HAP-1 (cell line): ENCODE results near the gene KPNB1.
A peak's percentile ranks its signal among the peaks of the same experiment; 100 is the strongest.

Experiments
- DNase-seq, 2 experiments: peaks; one replicate each; pipeline ENCODE4 v3.0.0-alpha.2; 2016 to 2020; ENCODE audit warnings: low spot score in 2 of 2
- H3K27me3 ChIP-seq: fragments of 250-450 bp; sonication (Bioruptor Pico); 2 replicates; pipeline ENCODE4 v1.5.1; 2020; ENCODE audit warnings: low read depth, mild to moderate bottlenecking, moderate library complexity
- H3K36me3 ChIP-seq: fragments of 250-450 bp; sonication (Bioruptor Pico); replicated peaks from 2 replicates; pipeline ENCODE4 v1.5.1; 2020; ENCODE audit warnings: mild to moderate bottlenecking
- H3K4me1 ChIP-seq: fragments of 250-450 bp; sonication (Bioruptor Pico); 2 replicates; pipeline ENCODE4 v1.5.1; 2020; ENCODE audit warnings: mild to moderate bottlenecking
- H3K4me3 ChIP-seq: fragments of 250-450 bp; sonication (Bioruptor Pico); 2 replicates; pipeline ENCODE4 v1.5.1; 2020; ENCODE audit warnings: mild to moderate bottlenecking, moderate library complexity
- H3K9me3 ChIP-seq: fragments of 250-450 bp; sonication (Bioruptor Pico); 2 replicates; pipeline ENCODE4 v1.5.1; 2020; ENCODE audit warnings: mild to moderate bottlenecking, moderate library complexity
- in situ Hi-C: fragments of 300-500 bp; cut with MboI; formaldehyde crosslinking; loops from 3 replicates; pipeline ENCODE4 v1.14.3; 2020; ENCODE audit warnings: low sequenced_read_pairs, inconsistent platforms, mixed read lengths

KPNB1 gene

GRCh38 chr17:47720754-47721533, 71.2 kb downstream of the KPNB1 start:
- in situ Hi-C loops = no loop called here
- peak in 1 of 2 experiments; percentile 30 for DNase-seq
- peaks cover 51% of the 10 kb centered on the region for H3K27me3 ChIP-seq
- no peaks in the 10 kb centered on the region for H3K36me3 ChIP-seq
- no peak overlapping the region for H3K4me3 ChIP-seq
- H3K9me3 ChIP-seq = no peaks in the 10 kb centered on the region
- no peaks in the 10 kb centered on the region for H3K4me1 ChIP-seq

GRCh38 chr17:47721725-47722124, 72.0 kb downstream of the KPNB1 start:
- H3K9me3 ChIP-seq = no peaks in the 10 kb centered on the region
- H3K27me3 ChIP-seq = peaks cover 51% of the 10 kb centered on the region
- DNase-seq = no peak
- H3K4me1 ChIP-seq = no peaks in the 10 kb centered on the region
- H3K36me3 ChIP-seq = no peaks in the 10 kb centered on the region
- H3K4me3 ChIP-seq = no peak overlapping the region
- in situ Hi-C loops = no loop called here

- no peaks in the 10 kb centered on the region for H3K9me3 ChIP-seq
- H3K4me3 ChIP-seq = no peak overlapping the region
- in situ Hi-C loops = no loop called here
- DNase-seq = no peak
- no peaks in the 10 kb centered on the region for H3K36me3 ChIP-seq
- H3K4me1 ChIP-seq = no peaks in the 10 kb centered on the region
- H3K27me3 ChIP-seq = peaks cover 30% of the 10 kb centered on the region
These were observed 75.0 kb downstream of the KPNB1 start for GRCh38 chr17:47724705-47725104.

GRCh38 chr17:47725446-47726111, 75.9 kb downstream of the KPNB1 start:
- Histone ChIP-seq H3K36me3 (no peaks in the 10 kb centered on the region), H3K9me3 (no peaks in the 10 kb centered on the region), H3K4me1 (no peaks in the 10 kb centered on the region), H3K4me3 (no peak overlapping the region), H3K27me3 (peaks cover 22% of the 10 kb centered on the region)
- DNase-seq = no peak
- in situ Hi-C loops = no loop called here

GRCh38 chr17:47726796-47727703, 77.3 kb downstream of the KPNB1 start:
- Histone ChIP-seq H3K36me3 (no peaks in the 10 kb centered on the region), H3K27me3 (peaks cover 12% of the 10 kb centered on the region)
- in situ Hi-C loops = no loop called here

GRCh38 chr17:47727704-47728036, 78.0 kb downstream of the KPNB1 start:
- no peaks in the 10 kb centered on the region for H3K4me1 ChIP-seq
- H3K36me3 ChIP-seq = no peaks in the 10 kb centered on the region
- in situ Hi-C loops = no loop called here
- no peak for DNase-seq
- peaks cover 14% of the 10 kb centered on the region for H3K27me3 ChIP-seq
- H3K4me3 ChIP-seq = no peak overlapping the region
- H3K9me3 ChIP-seq = no peaks in the 10 kb centered on the region

More at GRCh38 chr17:47726796-47727703, 77.3 kb downstream of the KPNB1 start:
- no peaks in the 10 kb centered on the region for H3K9me3 ChIP-seq
- no peak overlapping the region for H3K4me3 ChIP-seq
- H3K4me1 ChIP-seq = no peaks in the 10 kb centered on the region
- DNase-seq = no peak

GRCh38 chr17:47728214-47728877, 78.6 kb downstream of the KPNB1 start:
- Histone ChIP-seq H3K27me3 (peaks cover 21% of the 10 kb centered on the region), H3K36me3 (no peaks in the 10 kb centered on the region), H3K9me3 (no peaks in the 10 kb centered on the region), H3K4me3 (no peak overlapping the region), H3K4me1 (no peaks in the 10 kb centered on the region)
- DNase-seq = no peak
- in situ Hi-C loops = no loop called here

GRCh38 chr17:47729476-47729875, 79.8 kb downstream of the KPNB1 start:
- in situ Hi-C loops = no loop called here
- peaks cover 32% of the 10 kb centered on the region for H3K27me3 ChIP-seq
- no peaks in the 10 kb centered on the region for H3K4me1 ChIP-seq
- DNase-seq = no peak
- H3K36me3 ChIP-seq = no peaks in the 10 kb centered on the region
- no peak overlapping the region for H3K4me3 ChIP-seq
- H3K9me3 ChIP-seq = no peaks in the 10 kb centered on the region

GRCh38 chr17:47730681-47731080, 81.0 kb downstream of the KPNB1 start:
- in situ Hi-C loops = no loop called here
- H3K27me3 ChIP-seq = peaks cover 32% of the 10 kb centered on the region

GRCh38 chr17:47731396-47731795, 81.7 kb downstream of the KPNB1 start:
- Histone ChIP-seq H3K4me1 (no peaks in the 10 kb centered on the region), H3K4me3 (no peak overlapping the region), H3K36me3 (no peaks in the 10 kb centered on the region), H3K9me3 (no peaks in the 10 kb centered on the region), H3K27me3 (peaks cover 32% of the 10 kb centered on the region)
- in situ Hi-C loops = no loop called here
- no peak for DNase-seq

More at GRCh38 chr17:47730681-47731080, 81.0 kb downstream of the KPNB1 start:
- no peak for DNase-seq
- Histone ChIP-seq H3K4me1 (no peaks in the 10 kb centered on the region), H3K4me3 (no peak overlapping the region), H3K36me3 (no peaks in the 10 kb centered on the region), H3K9me3 (no peaks in the 10 kb centered on the region)

GRCh38 chr17:47732399-47733046, 82.8 kb downstream of the KPNB1 start:
- H3K27me3 ChIP-seq = peaks cover 32% of the 10 kb centered on the region
- H3K4me1 ChIP-seq = no peaks in the 10 kb centered on the region
- H3K9me3 ChIP-seq = no peaks in the 10 kb centered on the region
- no peaks in the 10 kb centered on the region for H3K36me3 ChIP-seq
- DNase-seq = no peak
- peak overlapping the region; percentile 27 for H3K4me3 ChIP-seq
- in situ Hi-C loops = no loop called here

- no peaks in the 10 kb centered on the region for H3K4me1 ChIP-seq
- H3K9me3 ChIP-seq = no peaks in the 10 kb centered on the region
- in situ Hi-C loops = no loop called here
- no peaks in the 10 kb centered on the region for H3K36me3 ChIP-seq
- peak; percentile 74 to 89 for DNase-seq
- peaks cover 32% of the 10 kb centered on the region for H3K27me3 ChIP-seq
- peak within 1 kb of the TSS; percentile 27 for H3K4me3 ChIP-seq
These were observed 83.4 kb downstream of the KPNB1 start, which contains the start of gene TBX21 for GRCh38 chr17:47733047-47733673. TSS of gene TBX21 (plus strand) at chr17:47733236. CDS start at chr17:47733455, 219 bp downstream.
